Measurements from ENCODE around the gene DHRS7. TPM values are rescaled to one million over a fixed set of nuclear protein-coding genes. Genes with fewer than 3 reads are reported as not detected.

The DHRS7 gene
- total RNA-seq, 1 experiment from 2014 or later, result 71.4 TPM

- H3K27me3 Mint-ChIP-seq (ENCODE audit: insufficient read depth, unreplicated experiment), result no peaks in the 10 kb centered on the region
- BruUV-seq (replicated peaks), result no TSS peak
- H3K9me3 Mint-ChIP-seq (ENCODE audit: unreplicated experiment), result no peaks in the 10 kb centered on the region
- ChIA-PET POLR2A (interaction anchor here (0.7 to 1.5 kb wide), 3 partner anchors 78 to 82 kb away, joined by 3 to 4 read pairs (median 3); partner anchors contain the start of gene PPM1A), CTCF (interaction anchor here (0.8 to 1.6 kb wide), 2 partner anchors 11 to 106 kb away, joined by 3 to 4 read pairs; no protein-coding TSS in a partner anchor)
- intact Hi-C loops (cut with micrococcal nuclease), result no loop called here
- no peak overlapping the region for H3K27ac Mint-ChIP-seq (ENCODE audit: low read depth, unreplicated experiment)
- no peak overlapping the region for H3K4me3 Mint-ChIP-seq (ENCODE audit: unreplicated experiment)
- peaks cover 12% of the 10 kb centered on the region for H3K4me1 Mint-ChIP-seq (ENCODE audit: insufficient read depth, unreplicated experiment)
- no peak for DNase-seq (ENCODE audit: unreplicated experiment)
- no peaks in the 10 kb centered on the region for H3K36me3 Mint-ChIP-seq (ENCODE audit: insufficient read depth, unreplicated experiment)
- no peak for TF ChIP-seq CTCF (IDR thresholded peaks at IDR 0.05; ENCODE audit: unreplicated experiment)
Measured at GRCh38 chr14:60170948-60171347, 5.8 kb upstream of the DHRS7 start.

- Mint-ChIP-seq H3K4me1 (ENCODE audit: insufficient read depth, unreplicated experiment) (peaks cover 2% of the 10 kb centered on the region), H3K27me3 (ENCODE audit: insufficient read depth, unreplicated experiment) (no peaks in the 10 kb centered on the region), H3K27ac (ENCODE audit: low read depth, unreplicated experiment) (no peak overlapping the region), H3K4me3 (ENCODE audit: unreplicated experiment) (no peak overlapping the region), H3K9me3 (ENCODE audit: unreplicated experiment) (no peaks in the 10 kb centered on the region), H3K36me3 (ENCODE audit: insufficient read depth, unreplicated experiment) (peaks cover 3% of the 10 kb centered on the region)
- POLR2A ChIA-PET, result no interaction called here
- TF ChIP-seq CTCF (IDR thresholded peaks at IDR 0.05; ENCODE audit: unreplicated experiment), result no peak
- no TSS peak for BruUV-seq (replicated peaks)
- DNase-seq (ENCODE audit: unreplicated experiment), result no peak
- intact Hi-C loops (cut with micrococcal nuclease), result no loop called here
- CTCF ChIA-PET, result interaction anchor here (0.6 to 0.9 kb wide), 2 partner anchors 15 to 592 kb away, joined by 3 to 4 read pairs; no protein-coding TSS in a partner anchor
Measured at GRCh38 chr14:60169722-60170121, 4.5 kb upstream of the DHRS7 start.

GRCh38 chr14:60166142-60166541, 944 bp upstream of the DHRS7 start:
- Mint-ChIP-seq H3K4me1 (ENCODE audit: insufficient read depth, unreplicated experiment) (peaks cover 14% of the 10 kb centered on the region), H3K4me3 (ENCODE audit: unreplicated experiment) (no peak overlapping the region), H3K27ac (ENCODE audit: low read depth, unreplicated experiment) (peak overlapping the region; percentile 54), H3K36me3 (ENCODE audit: insufficient read depth, unreplicated experiment) (peaks cover 17% of the 10 kb centered on the region), H3K9me3 (ENCODE audit: unreplicated experiment) (no peaks in the 10 kb centered on the region), H3K27me3 (ENCODE audit: insufficient read depth, unreplicated experiment) (no peaks in the 10 kb centered on the region)
- intact Hi-C loops (cut with micrococcal nuclease), result no loop called here
- CTCF ChIA-PET, result interaction anchor here (0.6 to 2.9 kb wide), 26 partner anchors 9 to 1369 kb away, joined by 3 to 23 read pairs (median 5); no protein-coding TSS in a partner anchor
- no peak for DNase-seq (ENCODE audit: unreplicated experiment)
- no peak for TF ChIP-seq CTCF (IDR thresholded peaks at IDR 0.05; ENCODE audit: unreplicated experiment)
- POLR2A ChIA-PET, result interaction anchor here (0.6 to 6.6 kb wide), 19 partner anchors 9 to 1665 kb away, joined by 3 to 63 read pairs (median 6); partner anchors contain the start of genes PCNX4 and PPM1A
- no TSS peak for BruUV-seq (replicated peaks)

GRCh38 chr14:60165547-60165876, 314 bp upstream of the DHRS7 start:
- H3K9me3 Mint-ChIP-seq (ENCODE audit: unreplicated experiment), result no peaks in the 10 kb centered on the region
- no peak for DNase-seq (ENCODE audit: unreplicated experiment)
- H3K4me3 Mint-ChIP-seq (ENCODE audit: unreplicated experiment), result peak overlapping the region; percentile 89
- CTCF ChIA-PET, result interaction anchor here (0.6 to 2.9 kb wide), 31 partner anchors 9 to 1368 kb away, joined by 3 to 23 read pairs (median 4); no protein-coding TSS in a partner anchor
- POLR2A ChIA-PET, result interaction anchor here (0.6 to 6.6 kb wide), 26 partner anchors 9 to 1664 kb away, joined by 3 to 63 read pairs (median 6); partner anchors contain the start of genes PCNX4 and PPM1A
- no TSS peak for BruUV-seq (replicated peaks)
- peaks cover 17% of the 10 kb centered on the region for H3K36me3 Mint-ChIP-seq (ENCODE audit: insufficient read depth, unreplicated experiment)
- no peak for TF ChIP-seq CTCF (IDR thresholded peaks at IDR 0.05; ENCODE audit: unreplicated experiment)
- intact Hi-C loops (cut with micrococcal nuclease), result loop anchor here (1.0 to 2.0 kb wide), 4 partner anchors 19 to 200 kb away; no protein-coding TSS in a partner anchor
- peak overlapping the region; percentile 54 for H3K27ac Mint-ChIP-seq (ENCODE audit: low read depth, unreplicated experiment)
- H3K4me1 Mint-ChIP-seq (ENCODE audit: insufficient read depth, unreplicated experiment), result peaks cover 14% of the 10 kb centered on the region
- no peaks in the 10 kb centered on the region for H3K27me3 Mint-ChIP-seq (ENCODE audit: insufficient read depth, unreplicated experiment)
